ENCODE data around the gene CNOT8. TPM values are rescaled to one million over a fixed set of nuclear protein-coding genes. Genes with fewer than 3 reads are reported as not detected.
A peak's percentile ranks its signal among the peaks of the same experiment; 100 is the strongest.

Gene CNOT8
- total and polyA plus RNA-seq, 9 of the 15 experiments (the other 6 are each of a cell fraction or from before 2014, with no cell fraction given), result 15.2 to 68.9 (median 52.1) TPM

- TF ChIP-seq ZBTB2 (IDR thresholded peaks at IDR 0.05), result no peak
- peak; percentile 52 for TF ChIP-seq CBFA2T3 (IDR thresholded peaks at IDR 0.05)
- no peak for TF ChIP-seq POLR2G (IDR thresholded peaks at IDR 0.05; ENCODE audit: low read depth, low read length)
- no peak for TF ChIP-seq HNRNPK (IDR thresholded peaks at IDR 0.05; ENCODE audit: low read depth, low read length, poor library complexity, severe bottlenecking)
- no peak for TF ChIP-seq ZNF217 (CRISPR knock-in tag; IDR thresholded peaks at IDR 0.05)
- TF ChIP-seq ZKSCAN8 (CRISPR knock-in tag; IDR thresholded peaks at IDR 0.05), result no peak
- TF ChIP-seq KDM1A (IDR thresholded peaks at IDR 0.05), result no peak
- no peak for TF ChIP-seq PRPF4 (IDR thresholded peaks at IDR 0.05; ENCODE audit: insufficient read depth, low read depth, low read length, poor library complexity, severe bottlenecking)
- 0 out of 2 replicates have a peak, but pooled peaks have one; percentile 36 for TF ChIP-seq MTA2 (IDR thresholded peaks at IDR 0.05; ENCODE audit: low read depth)
- peak; percentile 53; the same call in 1 of the 2 replicates for TF ChIP-seq TAL1 (IDR thresholded peaks at IDR 0.05)
Observed at GRCh38 chr5:154818471-154819116, 39.8 kb upstream of the CNOT8 start (continued).

GRCh38 chr5:154819546-154819945, 38.9 kb upstream of the CNOT8 start:
- Histone ChIP-seq H3K4me1 (replicated peaks in 1 of 2; ENCODE audit: control insufficient read depth in 2 of 2, insufficient read depth in 2 of 2, low read length in 2 of 2) (peaks cover 19 to 26% of the 10 kb centered on the region in 2 experiments), H3K27ac (ENCODE audit: extremely low read depth, low read depth, low read length) (peak overlapping the region; percentile 34; the same call in 1 of the 3 replicates), H3K36me3 (ENCODE audit: control insufficient read depth, insufficient read depth, low read length) (peaks cover 96% of the 10 kb centered on the region), H3K9ac (ENCODE audit: insufficient read depth in 1 of 2, low read depth in 2 of 2, low read length in 2 of 2) (no peak overlapping the region), H2AFZ (ENCODE audit: low read depth, low read length) (no peak overlapping the region), H3K27me3 (ENCODE audit: control insufficient read depth in 2 of 2, insufficient read depth in 2 of 2, low read length in 2 of 2) (no peaks in the 10 kb centered on the region), H4K20me1 (replicated peaks; ENCODE audit: control insufficient read depth, insufficient read depth, low read length) (peaks cover 4% of the 10 kb centered on the region; the same call in 1 of the 2 replicates), H3K79me2 (ENCODE audit: control insufficient read depth, insufficient read depth, low read length) (peaks cover 8% of the 10 kb centered on the region; the same call in 1 of the 3 replicates), H3K9me3 (replicated peaks; ENCODE audit: control insufficient read depth, insufficient read depth, low read depth, low read length) (no peaks in the 10 kb centered on the region), H3K9me1 (ENCODE audit: control insufficient read depth, insufficient read depth, low read length) (peaks cover 3% of the 10 kb centered on the region), H3K4me3 (no peak overlapping the region), H3K4me2 (ENCODE audit: insufficient read depth, low read length) (no peak overlapping the region)
- POLR2A ChIA-PET, result interaction anchor here (0.8 to 1.3 kb wide), 4 partner anchors 8 to 172 kb away, joined by 3 to 4 read pairs (median 3); no protein-coding TSS in a partner anchor
- CTCF ChIA-PET (ENCODE audit: low intra/inter-chr PET ratio), result no interaction called here
- WGBS (ENCODE audit: insufficient coverage, low coverage, missing lambda C conversion rate), result 84% methylated on average over 6 of the region's 7 CpGs
- FAIRE-seq (no peak), DNase-seq (ENCODE audit: extremely low read depth in 1 of 4, low spot score in 3 of 4) (no peak), ATAC-seq (no peak)
- in situ Hi-C loops (cut with MboI), result no loop called here
- intact Hi-C loops (cut with micrococcal nuclease), result loop anchor here (2.0 kb wide), 3 partner anchors 15 to 49 kb away; partner anchors contain the start of gene CNOT8
- TF ChIP-seq SUPT5H (IDR thresholded peaks at IDR 0.05), result 0 out of 2 replicates have a peak, but pooled peaks have one; percentile 28
- TF ChIP-seq PRMT5 (CRISPR knock-in tag; IDR thresholded peaks at IDR 0.05), result no peak
- no peak for TF ChIP-seq FOXA3 (CRISPR knock-in tag; conservative IDR thresholded peaks at IDR 0.05 in 1 of 2, IDR thresholded peaks at IDR 0.05 in 1 of 2)
- TSS peak; percentile 43 for BruUV-seq (replicated peaks)
